Esophagus muscularis mucosa (tissue), 4 donors: ENCODE data around the gene RAB37. TPM values are rescaled to one million over a fixed set of nuclear protein-coding genes. Genes with fewer than 3 reads are reported as not detected.
A peak's percentile ranks its signal among the peaks of the same experiment; 100 is the strongest.

Experiments used
- DNase-seq: peaks from one replicate; pipeline ENCODE4 v3.0.0-alpha.2; 2017; ENCODE audit errors: extremely low spot score
- H3K27ac ChIP-seq, 4 donors: fragments of 200-600 bp; sonication (generic); replicated peaks in 1 of 4; 1 replicate in 3 of 4; 2 replicates in 1 of 4; pipeline ENCODE4 v1.5.1; 2016 to 2019; ENCODE audit warnings: mild to moderate bottlenecking in 1 of 4
- H3K27me3 ChIP-seq, 4 donors: fragments of 200-600 bp; sonication (generic); one replicate each; pipeline versions ENCODE4 v1.5.1 to v1.6.0; 2016 to 2019
- H3K36me3 ChIP-seq, 4 donors: fragments of 200-600 bp; sonication (generic); one replicate each; pipeline ENCODE4 v1.5.1; 2016 to 2019
- H3K4me1 ChIP-seq, 4 donors: fragments of 200-600 bp; sonication (generic); one replicate each; pipeline ENCODE4 v1.5.1; 2016 to 2019
- H3K4me3 ChIP-seq, 4 donors: fragments of 200-600 bp; sonication (generic); 1 replicate in 2 of 4; 2 replicates in 2 of 4; pipeline ENCODE4 v1.5.1; 2016 to 2019; ENCODE audit warnings: mild to moderate bottlenecking in 4 of 4, moderate library complexity in 1 of 4
- H3K9me3 ChIP-seq, 4 donors: fragments of 200-600 bp; sonication (generic); 1 replicate in 3 of 4; 2 replicates in 1 of 4; pipeline ENCODE4 v1.5.1; 2016 to 2019
- CTCF ChIP-seq, 3 experiments: fragments of 200-600 bp in 2 of 3; fragments of 450-650 bp in 1 of 3; sonication (generic) in 2 of 3; IDR thresholded peaks; one replicate each; pipeline ENCODE4 v1.5.1; 2017 to 2019; ENCODE audit warnings: antibody characterized with exemption in 3 of 3, mild to moderate bottlenecking in 2 of 3, moderate library complexity in 1 of 3
- EP300 ChIP-seq: sonication (generic); formaldehyde crosslinking; IDR thresholded peaks from one replicate; pipeline ENCODE4 v1.6.1; 2017; ENCODE audit warnings: antibody characterized with exemption
- POLR2A ChIP-seq: fragments of 450-650 bp; IDR thresholded peaks from one replicate; pipeline ENCODE4 v1.6.1; 2017; ENCODE audit warnings: antibody characterized with exemption, moderate library complexity, mild to moderate bottlenecking, low read depth
- POLR2AphosphoS5 ChIP-seq, 2 donors: sonication (generic); formaldehyde crosslinking; IDR thresholded peaks; one replicate each; pipeline ENCODE4 v1.6.1; 2017; ENCODE audit warnings: antibody characterized with exemption in 2 of 2
- WGBS: methylation state at CpG from one replicate; pipeline ENCODE4 v1.1.5; 2018; 5-methylcytosine and 5-hydroxymethylcytosine counted together
- intact Hi-C: fragments of 100-400 bp; cut with DNase I; formaldehyde crosslinking; loops from one replicate; pipeline ENCODE4 v1.15.1; 2023
- total RNA-seq, 4 donors: library from RNA; depleted of rRNA; stranded (reverse); fragments of >200 nt; gene quantifications; one replicate each; pipeline versions ENCODE4 v1.1.0 to v1.2.1, GENCODE V29; 2016

Gene RAB37
- total RNA-seq, 4 donors from 2014 or later = 1.4 to 3.3 (median 2.5) TPM

DNA sequence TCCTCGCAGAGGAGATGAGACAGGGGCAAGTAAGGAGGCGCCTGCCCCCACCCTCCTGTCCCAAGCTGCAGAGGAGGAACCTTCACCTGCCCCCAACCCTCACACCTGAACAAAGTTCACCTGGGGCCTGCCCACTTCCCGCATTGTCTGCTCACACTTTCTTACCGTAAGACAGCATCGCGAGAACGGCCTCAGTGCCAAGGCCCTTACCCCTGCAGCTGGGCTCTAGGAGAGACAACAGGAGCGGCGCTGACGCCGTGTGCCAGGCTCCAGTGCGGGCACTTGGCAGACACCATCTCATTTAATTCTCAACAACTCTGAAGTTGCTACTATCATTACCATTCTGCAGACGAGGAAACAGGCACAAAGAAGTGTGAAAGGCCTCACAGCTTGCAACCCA, 35.0 kb downstream of the RAB37 start:
- intact Hi-C loops = no loop called here

DNA sequence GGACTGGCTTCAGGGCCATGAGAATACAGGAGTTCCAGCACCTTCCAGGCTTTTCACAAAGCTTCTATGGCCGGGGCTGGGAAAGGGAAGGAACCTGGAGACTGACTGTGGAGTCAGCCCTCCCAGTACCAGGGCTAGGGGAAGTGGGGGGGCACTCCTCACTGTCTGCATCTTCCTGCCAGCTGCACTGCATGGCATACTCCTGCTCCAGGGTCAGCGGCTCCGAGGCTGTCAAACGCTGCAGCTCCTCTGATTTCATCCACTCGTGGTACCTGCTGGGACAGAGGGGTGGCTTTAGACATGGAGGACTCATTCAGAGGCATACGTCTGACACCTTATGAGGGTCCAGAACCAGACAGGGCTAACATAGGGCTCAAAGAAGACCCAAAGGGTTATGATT, 36.4 kb downstream of the RAB37 start:
- no peaks in the 10 kb centered on the region for H3K27me3 ChIP-seq
- peaks cover 25 to 50% (median 48%) of the 10 kb centered on the region in 4 donors for H3K36me3 ChIP-seq
- H3K9me3 ChIP-seq = no peaks in the 10 kb centered on the region
- TF ChIP-seq POLR2A (no peak), EP300 (no peak), CTCF (IDR thresholded peaks at IDR 0.05) (no peak), POLR2AphosphoS5 (IDR thresholded peaks at IDR 0.05) (no peak)
- no peak for DNase-seq
- no peak overlapping the region for H3K4me3 ChIP-seq
- intact Hi-C loops = no loop called here
- H3K27ac ChIP-seq = no peak overlapping the region
- WGBS = 83% methylated on average over 2 of the region's 6 CpGs
- H3K4me1 ChIP-seq = peaks cover 24 to 47% (median 31%) of the 10 kb centered on the region in 4 donors

More for the DNA sequence above, 35.0 kb downstream of the RAB37 start:
- Histone ChIP-seq H3K4me1 (peaks cover 30 to 50% (median 36%) of the 10 kb centered on the region in 4 donors), H3K27ac (no peak overlapping the region), H3K4me3 (no peak overlapping the region), H3K36me3 (peaks cover 25 to 50% (median 48%) of the 10 kb centered on the region in 4 donors), H3K27me3 (peaks cover 0 to 2% (median 0%) of the 10 kb centered on the region in 4 donors), H3K9me3 (no peaks in the 10 kb centered on the region)
- TF ChIP-seq POLR2AphosphoS5 (IDR thresholded peaks at IDR 0.05) (no peak), CTCF (IDR thresholded peaks at IDR 0.05) (no peak), POLR2A (no peak), EP300 (no peak)
- 95% methylated on average over 13 of the region's 13 CpGs for WGBS
- no peak for DNase-seq

- Histone ChIP-seq H3K36me3 (peaks cover 25 to 50% (median 45%) of the 10 kb centered on the region in 4 donors), H3K9me3 (no peaks in the 10 kb centered on the region), H3K27me3 (no peaks in the 10 kb centered on the region), H3K4me3 (no peak overlapping the region), H3K27ac (no peak overlapping the region), H3K4me1 (peaks cover 24 to 46% (median 29%) of the 10 kb centered on the region in 4 donors)
- 56% methylated on average over 6 of the region's 6 CpGs for WGBS
- TF ChIP-seq POLR2A (no peak), POLR2AphosphoS5 (IDR thresholded peaks at IDR 0.05) (no peak), CTCF (IDR thresholded peaks at IDR 0.05) (no peak), EP300 (no peak)
- intact Hi-C loops = no loop called here
- DNase-seq = no peak
Observed at GRCh38 chr17:74773871-74774286, 36.8 kb downstream of the RAB37 start.

DNA sequence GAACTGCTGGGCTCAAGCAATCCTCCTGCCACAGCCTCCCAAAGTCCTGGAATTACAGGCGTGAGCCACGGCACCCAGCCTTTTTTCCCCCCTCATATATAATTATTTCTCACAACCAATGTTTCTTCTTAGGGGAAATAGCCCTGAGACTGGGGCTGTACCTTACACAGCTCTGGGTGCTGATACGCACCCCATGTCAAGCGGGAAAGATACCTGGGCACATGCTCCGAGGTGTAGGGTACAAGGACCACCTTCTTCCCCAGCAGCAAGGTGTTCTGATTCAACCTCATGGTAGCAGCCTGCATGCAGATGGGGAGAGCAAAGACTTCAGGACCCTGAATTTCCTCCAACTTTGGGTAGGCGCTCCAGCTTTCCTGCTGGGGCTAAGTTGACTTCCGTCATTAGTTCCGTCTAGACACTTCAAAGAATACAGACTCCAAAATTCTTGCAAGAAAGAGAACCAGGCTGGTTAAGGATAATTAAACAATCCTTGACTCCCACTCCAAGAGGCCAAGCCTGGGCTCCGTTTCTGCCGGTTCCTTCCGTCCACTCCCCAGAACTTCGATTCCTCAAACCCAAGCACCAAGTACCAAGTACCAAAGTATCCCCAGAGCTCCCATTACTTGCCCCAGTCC, 38.5 kb downstream of the RAB37 start:
- H3K27me3 ChIP-seq = no peaks in the 10 kb centered on the region
- 37% methylated on average over 10 of the region's 12 CpGs for WGBS
- H3K4me3 ChIP-seq = peak overlapping the region; percentile 71 to 97 (median 80)
- no peak for TF ChIP-seq POLR2A
- no peak for TF ChIP-seq CTCF (IDR thresholded peaks at IDR 0.05)
- no peak for TF ChIP-seq EP300
- TF ChIP-seq POLR2AphosphoS5 (IDR thresholded peaks at IDR 0.05) = no peak
- H3K9me3 ChIP-seq = no peaks in the 10 kb centered on the region
- peaks cover 17 to 54% (median 31%) of the 10 kb centered on the region in 4 donors for H3K4me1 ChIP-seq
- intact Hi-C loops = loop anchor here (2.0 kb wide), 1 partner anchor 27 kb away; the partner anchor contains the start of gene NHERF1
- H3K36me3 ChIP-seq = peaks cover 25 to 46% (median 41%) of the 10 kb centered on the region in 4 donors
- DNase-seq = no peak
- peak overlapping the region; percentile 58 to 83 (median 74) for H3K27ac ChIP-seq
